ENCODE data around the gene NYNRIN.

The NYNRIN gene

GRCh38 chr14:24414732-24415420 is 16.1 kb downstream of the NYNRIN start:
- no peak for DNase-seq (ENCODE audit: low read depth, low spot score)

GRCh38 chr14:24415421-24416253 is 16.8 kb downstream of the NYNRIN start:
- DNase-seq (ENCODE audit: low read depth, low spot score) = no peak

- no peak for DNase-seq (ENCODE audit: low read depth, low spot score)
Measured at GRCh38 chr14:24416254-24416931, 17.6 kb downstream of the NYNRIN start.

- no peak for DNase-seq (ENCODE audit: low read depth, low spot score)
Measured at GRCh38 chr14:24416932-24417619, 18.3 kb downstream of the NYNRIN start.

- DNase-seq (ENCODE audit: low read depth, low spot score) = no peak
Measured at GRCh38 chr14:24417832-24418491, 19.2 kb downstream of the NYNRIN start.

- no peak for DNase-seq (ENCODE audit: low read depth, low spot score)
Measured at GRCh38 chr14:24418492-24418873, 19.7 kb downstream of the NYNRIN start.

GRCh38 chr14:24422261-24422660 is 23.5 kb downstream of the NYNRIN start:
- DNase-seq (ENCODE audit: low read depth, low spot score) = no peak

- no peak for DNase-seq (ENCODE audit: low read depth, low spot score)
Measured at GRCh38 chr14:24422694-24423601, 24.1 kb downstream of the NYNRIN start.

GRCh38 chr14:24425704-24426103 is 26.9 kb downstream of the NYNRIN start:
- DNase-seq (ENCODE audit: low read depth, low spot score) = peak; percentile 40

- DNase-seq (ENCODE audit: low read depth, low spot score) = no peak
Measured at GRCh38 chr14:24426150-24426911, 27.5 kb downstream of the NYNRIN start.

- DNase-seq (ENCODE audit: low read depth, low spot score) = no peak
Measured at GRCh38 chr14:24426912-24427536, 28.2 kb downstream of the NYNRIN start.

- no peak for DNase-seq (ENCODE audit: low read depth, low spot score)
Measured at GRCh38 chr14:24427537-24428508, 29.0 kb downstream of the NYNRIN start.

- DNase-seq (ENCODE audit: low read depth, low spot score) = no peak
Measured at GRCh38 chr14:24428628-24429394, 30.0 kb downstream of the NYNRIN start.

GRCh38 chr14:24429395-24430142 is 30.8 kb downstream of the NYNRIN start, which contains the start of the genes CBLN3 and KHNYN:
Gene CBLN3, minus strand, starts transcription at chr14:24429668. Its CDS starts 614 bp downstream, at chr14:24429054.
Gene KHNYN, plus strand, starts transcription at chr14:24429954. Its CDS starts 777 bp downstream, at chr14:24430731.
- peak; percentile 97 for DNase-seq (ENCODE audit: low read depth, low spot score)

- peak; percentile 89 for DNase-seq (ENCODE audit: low read depth, low spot score)
Measured at GRCh38 chr14:24430143-24430681, 31.4 kb downstream of the NYNRIN start.

Measured in astrocyte of the hippocampus (primary cell).